Activated CD8-positive, alpha-beta memory T cell treated with anti-CD3 and anti-CD28 coated beads, Interleukin-2, amount 50 U/mL, for 48 hours (primary cell): Measurements from ENCODE around the gene TAOK3.
"Not testable (repeated sequence)": the region's sequence is repeated elsewhere in the genome, so short reads cannot be mapped to it uniquely, and the experiment has no call there.

Experiments used
- DNase-seq: peaks from one replicate; pipeline ENCODE4 v3.0.0-alpha.2; 2020

TAOK3 gene

DNA sequence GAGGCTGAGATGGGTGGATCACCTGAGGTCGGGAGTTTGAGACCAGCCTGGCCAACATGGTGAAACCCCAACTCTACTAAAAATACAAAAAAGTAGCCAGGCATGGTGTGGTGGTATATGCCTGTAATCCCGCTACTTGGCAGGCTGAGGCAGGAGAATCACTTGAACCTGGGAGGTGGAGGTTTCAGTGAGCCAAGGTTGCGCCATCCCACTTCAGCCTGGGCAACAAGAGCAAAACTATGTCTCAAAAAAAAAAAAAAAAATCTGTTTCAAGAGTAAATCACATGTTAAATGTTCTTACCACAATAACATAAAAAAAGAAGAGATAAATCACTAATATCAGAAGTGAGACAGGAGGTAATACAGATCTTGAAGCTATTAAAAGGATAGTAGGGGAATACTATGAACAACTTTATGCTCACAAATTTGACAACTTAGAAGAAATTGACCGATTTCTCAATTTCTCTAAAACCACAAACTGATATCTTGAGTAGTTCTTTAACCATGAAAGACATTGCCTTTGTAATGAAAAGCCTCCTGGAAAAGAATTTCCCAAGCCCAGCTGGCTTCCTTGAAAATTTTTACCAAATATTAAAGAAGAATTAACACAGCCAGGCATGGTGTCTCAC is 37.7 kb downstream of the TAOK3 start:
- no peak for DNase-seq

DNA sequence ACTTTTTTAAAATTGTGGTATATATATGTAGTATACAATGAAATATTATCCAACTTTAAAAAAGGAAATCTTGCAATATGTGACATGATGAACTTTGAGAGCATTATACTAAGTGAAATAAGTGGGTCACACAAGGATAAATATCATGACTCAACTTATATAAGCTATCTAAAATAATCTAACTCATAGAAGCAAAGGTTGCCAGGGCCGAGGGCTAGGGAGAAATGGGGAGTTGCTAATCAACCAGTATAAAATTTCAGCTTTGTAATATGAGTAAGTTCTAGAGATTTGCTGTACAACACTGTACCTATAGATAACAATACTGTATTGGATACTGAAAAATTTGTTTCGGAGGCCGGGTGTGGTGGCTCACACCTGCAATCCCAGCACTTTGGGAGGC is 38.5 kb downstream of the TAOK3 start:
- DNase-seq = no peak

DNA sequence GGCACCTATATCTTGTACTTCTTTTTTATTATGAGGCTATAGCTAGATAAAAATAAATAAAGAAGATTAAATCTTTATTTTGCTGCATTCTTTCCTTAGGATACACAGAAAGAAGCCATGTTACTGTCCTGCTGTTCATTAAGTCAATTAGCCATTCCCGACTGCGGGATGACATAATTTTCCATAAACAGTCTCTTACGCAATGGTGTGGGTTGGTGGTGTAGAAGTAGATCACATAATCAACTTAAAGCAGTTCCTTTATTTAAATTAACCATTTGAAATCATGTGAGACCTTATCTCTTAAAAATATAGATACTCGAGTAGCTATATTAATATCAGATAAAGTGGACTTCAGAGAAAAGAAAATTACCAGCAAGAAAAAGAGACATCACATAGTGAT is 40.2 kb downstream of the TAOK3 start:
- DNase-seq = no peak

DNA sequence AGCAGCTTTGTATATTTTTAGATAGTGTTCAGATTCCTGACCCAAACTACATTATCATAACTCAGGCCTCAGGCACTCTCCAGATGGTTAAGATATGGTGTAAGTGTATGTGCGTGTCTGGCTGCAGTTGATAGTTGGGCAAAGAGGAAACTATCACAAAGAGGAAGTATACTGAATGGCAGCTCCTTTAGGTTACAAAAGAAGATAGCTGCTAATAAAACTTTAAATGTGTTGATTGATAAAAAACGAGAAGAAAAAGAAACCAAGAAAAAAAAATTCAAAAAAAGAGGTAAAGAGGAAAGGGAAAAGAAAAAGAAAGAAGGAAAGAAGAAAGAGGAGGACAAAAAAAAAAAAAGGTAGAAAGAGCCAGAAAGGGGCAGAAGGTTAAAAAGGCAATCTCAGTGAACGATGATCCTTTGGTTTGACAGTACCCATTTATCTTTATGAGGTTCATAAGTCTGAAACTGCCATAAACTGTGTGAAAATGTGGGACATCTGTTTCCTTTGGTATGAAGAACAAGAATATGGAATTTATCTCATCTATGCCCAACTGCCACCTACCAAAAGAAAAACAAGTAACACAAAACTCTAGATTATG is 42.2 kb downstream of the TAOK3 start:
- DNase-seq = no peak

DNA sequence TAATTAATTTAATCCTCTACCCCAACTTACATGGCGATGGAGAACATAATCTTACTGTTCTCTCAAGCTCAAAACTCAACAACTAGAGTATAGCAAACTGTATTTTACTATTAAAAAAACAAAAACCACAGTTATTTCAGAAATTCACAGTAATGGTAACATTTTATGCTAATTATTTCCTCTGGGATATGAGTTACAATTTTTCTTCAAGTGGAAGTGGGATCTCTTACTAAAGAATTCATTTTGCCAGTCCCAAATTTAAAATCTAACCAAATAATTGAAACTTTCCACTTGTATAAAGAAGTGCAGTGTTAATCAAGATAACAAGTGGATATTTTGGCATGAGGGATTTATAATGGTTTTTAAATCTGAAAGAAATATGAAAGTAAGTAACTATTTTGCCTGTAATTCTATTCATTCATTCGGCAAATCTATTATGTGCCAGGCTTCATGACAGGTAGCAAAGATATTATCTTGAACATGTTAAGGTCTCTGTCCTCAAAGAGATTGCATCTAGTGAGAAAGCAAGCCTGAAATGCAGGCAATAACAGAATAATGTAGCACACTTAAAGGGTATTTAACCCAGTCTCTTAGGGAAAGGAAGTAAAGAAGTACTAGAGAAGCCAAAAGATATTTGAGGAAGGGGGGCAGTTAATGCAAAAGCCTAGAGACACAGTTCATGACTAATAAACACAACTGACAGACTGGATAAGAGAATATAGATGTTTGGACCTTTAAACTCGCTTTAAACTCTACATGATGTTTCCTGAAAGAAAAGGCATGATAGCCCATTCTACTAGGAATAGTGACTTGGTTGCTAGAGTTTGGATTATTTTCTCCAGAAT is 44.0 kb downstream of the TAOK3 start:
- DNase-seq = no peak

DNA sequence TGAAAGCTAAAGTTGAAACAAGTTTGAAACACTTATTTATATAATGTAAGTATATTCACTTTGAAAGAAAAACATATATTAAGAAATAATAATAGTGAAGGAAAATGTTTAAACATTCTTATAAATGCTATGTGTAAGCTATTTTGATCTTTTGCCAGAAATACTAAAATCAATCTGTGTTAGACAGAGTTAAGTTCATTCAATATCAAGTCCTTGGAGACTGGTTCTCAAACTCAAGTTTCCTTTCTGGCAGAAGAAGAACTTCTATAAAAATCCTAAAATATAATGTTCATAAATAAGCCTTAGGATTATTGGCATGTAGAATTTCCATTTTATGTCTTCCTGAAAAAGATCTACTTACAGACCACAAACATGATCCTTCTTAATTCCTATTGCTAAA is 45.3 kb downstream of the TAOK3 start:
- no peak for DNase-seq

DNA sequence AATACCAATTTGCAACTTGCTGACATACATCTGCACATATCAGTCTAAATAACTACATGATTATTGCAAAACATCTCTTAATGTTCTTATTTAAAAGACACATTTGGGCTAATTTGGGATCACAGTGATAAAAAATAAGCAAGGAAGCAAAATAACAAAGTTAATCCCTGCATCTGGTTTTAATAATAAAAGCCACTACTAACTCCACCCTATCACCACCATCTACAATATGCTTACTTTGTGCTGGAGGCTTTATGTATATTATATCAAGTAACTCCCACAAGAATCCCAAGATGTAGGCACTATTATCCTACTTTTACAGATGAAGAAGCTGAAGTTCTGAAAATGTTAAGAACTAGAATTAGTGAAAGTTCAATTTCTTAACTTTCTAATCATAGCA is 45.7 kb downstream of the TAOK3 start:
- no peak for DNase-seq

DNA sequence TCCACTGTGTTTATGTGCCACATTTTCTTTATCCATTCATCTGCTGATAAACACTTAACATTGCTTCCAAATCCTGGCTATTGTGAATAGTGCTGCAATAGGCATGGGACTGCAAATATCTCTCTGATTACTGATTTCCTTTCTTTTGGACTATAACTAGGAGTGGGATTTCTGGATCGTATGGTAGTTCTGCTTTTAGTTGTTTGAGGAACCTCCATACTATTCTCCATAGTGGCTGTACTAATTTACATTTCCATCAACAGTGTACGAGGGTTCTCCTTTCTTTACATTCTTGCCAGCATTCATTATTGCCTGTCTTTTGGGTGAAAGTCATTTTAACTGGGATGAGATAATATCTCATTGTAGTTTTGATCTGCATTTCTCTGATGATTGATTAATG is 47.6 kb downstream of the TAOK3 start:
- no peak for DNase-seq

DNA sequence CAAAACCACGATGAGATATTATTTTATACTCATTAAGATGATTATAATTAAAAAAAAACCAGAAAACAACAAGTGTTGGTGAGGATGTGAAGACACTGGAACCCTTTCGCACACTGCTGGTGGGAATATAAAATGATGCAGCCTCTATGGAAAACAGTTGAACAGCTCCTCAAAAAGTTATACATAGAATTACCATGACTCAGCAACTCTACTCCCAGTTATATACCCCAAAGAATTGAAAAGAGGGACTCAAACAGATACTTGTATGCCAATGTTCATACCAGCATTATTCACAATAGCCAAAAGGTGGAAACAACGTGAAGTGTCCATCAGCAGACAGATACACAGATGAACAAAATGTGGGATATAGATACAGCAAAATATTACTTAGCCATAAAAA is 53.1 kb downstream of the TAOK3 start:
- no peak for DNase-seq

DNA sequence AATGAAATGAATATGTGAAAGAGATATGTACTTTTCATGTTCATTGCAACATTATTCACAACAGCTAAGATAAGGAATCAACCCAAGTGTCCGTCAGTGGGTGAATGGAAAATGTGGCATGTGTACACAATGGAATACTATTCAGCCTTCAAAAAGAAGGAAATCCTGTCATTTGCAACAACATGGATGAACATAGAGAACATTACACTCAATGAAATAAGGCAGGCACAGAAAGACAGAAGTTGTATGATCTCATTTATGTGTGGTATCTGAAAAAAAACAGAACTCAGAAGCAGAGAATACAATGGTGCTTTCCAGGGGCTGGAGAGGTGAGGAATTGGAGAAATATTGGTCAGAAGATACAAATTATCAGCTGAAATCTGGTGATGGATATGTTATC is 54.0 kb downstream of the TAOK3 start:
- DNase-seq = no peak

DNA sequence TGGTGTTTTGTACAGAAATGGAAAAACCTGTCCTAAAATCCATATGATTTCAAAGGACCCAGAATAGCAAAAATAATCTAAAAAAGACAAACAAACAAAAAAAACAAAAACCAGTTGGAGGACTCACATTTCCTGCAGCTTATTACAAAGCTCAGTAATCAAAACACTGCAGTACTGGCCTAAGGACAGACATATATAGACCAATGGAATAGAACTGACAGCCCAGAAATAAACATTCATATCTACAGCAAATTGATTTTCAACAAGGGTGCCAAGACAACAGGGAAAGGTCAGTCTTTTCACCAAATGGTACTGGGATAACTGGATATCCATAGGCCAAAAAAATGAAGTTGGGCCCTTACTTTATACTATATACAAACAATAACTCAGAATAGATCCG is 55.0 kb downstream of the TAOK3 start:
- no peak for DNase-seq

DNA sequence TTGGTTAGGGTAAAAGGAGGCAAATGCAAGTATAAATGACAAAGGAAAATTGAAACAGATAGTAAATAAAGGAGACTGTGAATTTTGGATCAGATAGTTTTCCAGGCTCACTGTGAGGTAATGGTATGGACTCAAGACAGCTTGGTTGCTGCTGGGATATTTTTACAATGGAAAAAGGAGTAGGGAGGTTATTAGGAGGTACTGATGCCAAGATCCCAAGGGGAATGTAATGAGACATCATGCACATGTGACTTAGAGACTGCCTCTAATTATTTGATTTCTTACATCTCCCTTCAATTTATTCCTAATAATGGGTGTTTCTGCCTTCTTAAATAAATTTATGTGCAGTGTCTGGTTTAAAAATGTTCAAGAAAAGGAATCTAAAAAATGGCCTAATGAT is 56.9 kb downstream of the TAOK3 start:
- DNase-seq = no peak

DNA sequence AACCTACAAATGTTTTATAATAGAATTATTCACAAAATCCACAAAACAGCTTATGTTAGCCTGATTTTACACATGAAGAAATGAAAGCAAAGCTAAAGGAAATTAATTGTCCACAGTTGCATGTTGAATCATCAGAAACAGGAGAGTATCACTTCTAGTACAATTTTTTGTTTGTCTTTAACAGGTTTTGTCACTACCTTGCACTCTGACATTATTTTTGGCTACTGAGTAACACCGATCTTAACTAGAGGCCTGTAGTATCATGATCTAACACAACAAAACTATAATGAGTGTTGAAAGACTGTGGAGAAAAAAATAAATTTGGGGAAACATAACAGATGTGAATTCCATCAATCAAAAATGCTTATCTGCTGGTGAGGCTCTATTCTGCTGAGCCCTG is 60.1 kb downstream of the TAOK3 start:
- no peak for DNase-seq

DNA sequence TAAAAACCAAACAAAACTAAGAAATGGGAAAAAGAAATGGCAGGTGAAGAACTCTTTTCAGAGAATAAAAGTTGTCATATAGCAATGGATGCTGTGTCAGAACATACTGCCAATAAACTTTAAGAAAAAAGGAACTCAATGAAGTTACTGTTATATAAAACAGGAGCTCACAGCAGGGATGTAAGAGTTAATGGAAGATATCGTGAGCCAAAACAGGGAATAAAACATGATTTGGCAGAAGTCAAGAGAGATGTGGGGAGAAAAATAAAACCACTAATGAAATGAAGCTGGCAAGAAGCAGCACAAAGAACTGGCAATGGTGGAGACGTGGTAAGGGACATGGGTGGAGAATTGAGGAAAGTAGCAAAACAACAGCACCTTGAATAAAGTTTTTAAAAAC is 61.0 kb downstream of the TAOK3 start:
- DNase-seq = no peak

DNA sequence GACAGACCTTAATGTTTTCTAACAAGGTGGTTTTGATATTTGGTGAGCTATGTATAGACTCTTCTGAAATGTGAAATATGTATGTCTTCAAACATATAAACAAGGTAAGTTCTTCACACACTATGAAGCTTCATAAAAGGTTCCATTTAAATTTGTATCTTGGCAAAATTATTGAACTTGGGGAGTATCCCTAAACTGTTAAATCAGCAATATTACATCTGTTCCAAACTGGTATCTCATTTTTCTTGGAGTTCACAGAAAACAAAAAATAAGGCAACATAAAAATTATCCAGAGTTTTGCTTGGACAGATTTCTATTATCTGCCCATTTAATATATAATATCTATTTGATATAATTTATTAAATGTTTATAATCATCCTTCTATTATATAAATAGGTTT is 62.4 kb downstream of the TAOK3 start:
- no peak for DNase-seq

DNA sequence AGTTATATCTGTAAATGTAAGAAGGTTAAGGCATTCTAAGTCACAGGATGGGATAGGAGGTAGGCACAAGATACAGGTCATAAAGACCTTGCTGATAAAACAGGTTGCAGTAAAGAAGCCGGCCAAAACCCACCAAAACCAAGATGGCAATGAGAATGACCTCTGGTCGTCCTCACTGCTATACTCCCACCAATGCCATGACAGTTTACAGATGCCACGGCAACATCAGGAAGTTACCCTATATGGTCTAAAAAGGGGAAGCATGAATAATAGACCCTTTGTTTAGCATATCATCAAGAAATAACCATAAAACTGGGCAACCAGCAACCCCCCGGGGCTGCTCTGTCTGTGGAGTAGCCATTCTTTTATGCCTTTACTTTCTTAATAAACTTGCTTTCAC is 64.7 kb downstream of the TAOK3 start:
- not testable (repeated sequence) for DNase-seq

DNA sequence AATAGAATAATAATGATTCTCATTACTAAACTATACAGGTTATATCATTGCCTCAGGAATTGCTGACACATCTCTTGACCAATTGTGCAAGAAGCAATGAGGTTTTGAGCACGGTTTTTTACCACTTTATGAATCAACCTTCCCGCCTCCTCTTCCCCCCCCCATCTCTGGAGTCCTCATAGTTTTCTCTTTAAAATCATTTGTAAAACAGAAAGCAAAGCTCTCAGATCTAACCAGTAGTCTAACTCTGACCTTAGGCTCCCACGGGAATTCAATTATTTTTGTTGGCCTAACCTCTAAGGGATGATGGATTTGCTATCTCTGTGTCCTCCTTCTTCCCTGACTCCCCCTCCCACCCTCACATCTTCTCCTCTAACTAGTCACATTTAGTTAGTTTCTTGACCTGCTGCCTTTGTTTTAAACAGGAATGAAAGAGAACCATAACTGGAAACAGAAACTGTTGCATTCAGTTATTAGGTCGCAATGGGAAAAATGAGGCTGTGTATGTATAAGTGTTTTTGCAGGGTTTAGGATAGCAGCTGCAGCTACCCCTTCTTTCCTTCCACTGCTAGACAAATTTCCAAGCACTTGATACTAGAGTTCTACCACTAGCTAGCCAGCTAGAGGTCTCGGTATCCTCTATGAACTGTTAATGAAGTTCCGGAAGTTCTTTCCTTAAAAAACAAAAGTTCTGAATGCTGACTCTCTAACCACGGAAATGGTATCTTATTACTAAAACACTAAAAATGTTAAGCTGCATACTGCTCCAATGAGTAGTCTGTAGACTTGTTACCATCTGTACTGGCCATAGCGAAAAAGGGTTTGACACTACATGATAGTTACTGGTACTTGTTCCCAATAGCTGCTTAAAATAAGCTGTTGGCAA is 65.4 kb downstream of the TAOK3 start:
- DNase-seq = no peak

DNA sequence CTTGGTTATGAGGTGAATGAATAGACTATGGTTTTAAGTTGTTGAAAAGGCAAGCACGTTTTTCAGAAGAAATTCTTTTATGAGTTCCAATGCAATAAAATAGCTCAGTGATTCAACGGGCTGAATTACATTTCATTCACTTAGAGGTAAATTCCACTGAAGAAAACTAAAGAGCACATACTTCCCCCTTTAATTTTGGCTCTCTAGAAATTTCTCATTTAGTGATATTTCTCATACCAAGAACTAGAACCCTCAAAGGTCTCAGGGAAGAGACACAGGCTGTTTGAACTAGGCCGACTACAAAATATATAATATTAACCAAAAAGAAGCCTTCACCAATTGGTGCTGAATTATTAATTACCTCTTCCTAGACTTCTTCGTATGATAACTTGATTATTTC is 68.6 kb downstream of the TAOK3 start:
- no peak for DNase-seq

DNA sequence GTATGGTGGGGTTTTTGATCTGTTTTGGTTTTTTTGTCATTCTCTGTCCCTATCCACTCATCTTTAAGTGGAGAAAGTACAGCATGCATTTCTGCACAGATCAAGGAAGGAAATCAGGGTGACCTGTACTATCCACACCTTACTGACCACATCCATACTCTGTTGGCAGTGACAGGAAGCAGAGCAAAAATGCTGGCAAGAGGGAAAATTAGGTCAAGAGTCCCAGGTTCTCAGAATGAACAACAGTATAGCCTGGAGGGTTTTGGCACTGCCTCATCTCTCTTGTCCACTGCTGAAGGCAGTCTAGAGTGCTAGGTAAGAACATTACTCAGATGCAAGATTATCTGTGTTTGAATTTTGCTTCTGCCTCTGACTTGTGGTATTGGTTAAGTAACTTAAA is 70.7 kb downstream of the TAOK3 start:
- no peak for DNase-seq

DNA sequence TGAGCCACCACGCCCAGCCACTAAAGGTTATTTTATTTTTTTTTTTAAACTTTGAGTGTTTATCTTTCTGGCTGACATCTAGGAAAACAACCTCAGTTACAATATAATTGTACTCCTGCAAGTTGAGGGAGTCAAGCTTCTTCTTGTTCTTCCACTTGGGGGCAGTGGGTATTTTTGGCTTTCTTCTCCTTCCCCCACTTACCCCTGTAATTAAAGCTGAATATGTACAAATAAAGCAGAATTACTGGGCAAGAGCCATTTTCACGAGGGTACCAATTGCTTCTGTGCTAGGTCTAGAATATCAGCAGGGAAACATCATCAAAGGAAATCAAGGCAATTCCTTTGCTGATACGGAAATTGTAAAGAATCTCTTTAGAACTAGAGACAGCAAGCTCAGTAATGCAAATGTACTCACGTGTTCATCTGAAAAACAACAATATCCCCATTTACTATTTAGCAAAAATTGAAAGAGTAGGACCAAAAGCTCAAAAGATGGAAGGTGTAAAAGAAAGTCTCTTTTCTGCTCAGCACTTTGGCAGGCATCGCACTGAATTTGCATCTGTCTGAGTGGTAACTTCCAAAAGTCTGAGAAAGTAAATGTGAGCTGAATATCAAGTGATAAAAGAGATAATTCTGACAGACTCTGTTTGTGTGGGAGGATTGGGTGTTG is 72.8 kb downstream of the TAOK3 start:
- no peak for DNase-seq

DNA sequence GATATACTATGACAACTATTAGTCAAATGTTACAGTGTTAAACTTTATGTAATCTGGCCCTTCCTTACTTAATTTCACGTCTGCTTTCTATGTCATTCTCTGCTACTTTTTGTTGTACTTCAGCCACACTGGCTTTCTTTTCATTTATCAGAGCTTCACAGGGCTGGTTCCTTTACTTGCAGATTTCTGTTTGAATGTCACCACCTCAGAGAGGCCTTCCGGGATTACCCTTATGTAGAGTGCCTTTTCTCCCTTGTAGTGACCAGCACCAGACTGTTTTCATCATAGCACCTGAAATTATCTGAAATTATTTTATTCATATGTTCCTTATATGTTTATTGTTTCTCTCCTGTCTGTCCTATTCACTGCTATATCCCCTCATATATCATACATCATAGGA is 75.4 kb downstream of the TAOK3 start:
- DNase-seq = no peak

DNA sequence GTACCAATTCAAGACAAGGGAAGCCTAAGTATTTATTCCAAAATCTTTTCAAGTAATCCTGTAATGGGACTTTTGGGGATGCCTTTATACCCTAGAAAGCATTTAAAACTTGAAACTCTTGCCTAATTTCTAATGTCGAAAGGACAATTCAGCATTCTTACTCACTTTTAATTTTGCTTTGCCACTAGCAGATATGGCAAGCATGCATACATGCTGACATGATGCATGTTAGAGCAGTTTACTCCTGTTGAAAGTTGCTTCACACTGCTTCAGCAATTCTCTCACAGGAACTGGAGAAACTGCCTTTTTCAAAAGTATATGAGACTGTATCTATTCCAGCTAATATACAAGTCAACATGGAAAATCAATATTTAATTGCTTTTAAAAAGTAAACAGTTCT is 79.9 kb downstream of the TAOK3 start:
- DNase-seq = no peak

DNA sequence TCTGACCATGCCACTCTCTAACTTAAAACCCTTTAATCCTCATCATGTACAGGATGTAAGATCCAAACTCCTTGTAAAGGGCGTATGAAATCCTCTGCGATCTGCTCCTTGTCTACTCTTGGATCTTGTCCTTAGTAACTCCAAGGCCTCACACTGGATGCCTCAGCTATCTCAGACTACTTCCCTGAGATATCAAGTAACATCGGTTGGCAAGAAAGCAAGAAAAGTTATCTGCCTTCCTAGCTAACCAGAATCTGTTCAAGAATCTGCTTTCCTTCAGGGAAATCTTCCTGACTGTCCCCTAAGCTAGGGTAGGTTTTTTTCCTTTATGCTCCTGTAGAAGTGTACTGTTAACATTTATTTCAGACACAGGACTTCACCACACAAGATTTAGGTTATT is 82.6 kb downstream of the TAOK3 start:
- no peak for DNase-seq
